ENCODE data around the gene DIABLO. TPM values are rescaled to one million over a fixed set of nuclear protein-coding genes. Genes with fewer than 3 reads are reported as not detected.
A peak's percentile ranks its signal among the peaks of the same experiment; 100 is the strongest.

Gene DIABLO
- total RNA-seq, 4 donors from 2014 or later, result 51.3 to 64.1 (median 56.1) TPM

DNA sequence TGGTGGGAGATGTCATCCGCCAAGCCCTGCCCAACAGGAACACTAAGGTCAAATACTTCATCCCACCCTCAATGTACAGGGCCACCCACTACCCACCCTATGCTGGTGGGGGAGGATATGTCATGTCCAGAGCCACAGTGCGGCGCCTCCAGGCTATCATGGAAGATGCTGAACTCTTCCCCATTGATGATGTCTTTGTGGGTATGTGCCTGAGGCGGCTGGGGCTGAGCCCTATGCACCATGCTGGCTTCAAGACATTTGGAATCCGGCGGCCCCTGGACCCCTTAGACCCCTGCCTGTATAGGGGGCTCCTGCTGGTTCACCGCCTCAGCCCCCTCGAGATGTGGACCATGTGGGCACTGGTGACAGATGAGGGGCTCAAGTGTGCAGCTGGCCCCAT lies 18.9 kb downstream of the DIABLO start:
- no peak for TF ChIP-seq CTCF (IDR thresholded peaks at IDR 0.05)
- TF ChIP-seq POLR2A (IDR thresholded peaks at IDR 0.05), result no peak
- H3K9me3 ChIP-seq, result no peaks in the 10 kb centered on the region
- H3K27ac ChIP-seq, result no peak overlapping the region
- peaks cover 0 to 18% (median 14%) of the 10 kb centered on the region in 4 donors for H3K4me1 ChIP-seq
- peaks cover 0 to 18% of the 10 kb centered on the region in 2 donors for H3K27me3 ChIP-seq
- H3K36me3 ChIP-seq, result peaks cover 0 to 51% (median 0%) of the 10 kb centered on the region in 3 donors
- no peak overlapping the region for H3K4me3 ChIP-seq
- peak in 1 of 3 donors; percentile 36 for DNase-seq

GRCh38 chr12:122206111-122206881 lies 19.6 kb downstream of the DIABLO start:
- peak in 1 of 3 donors; percentile 45 for DNase-seq
- peaks cover 0 to 45% (median 0%) of the 10 kb centered on the region in 3 donors for H3K36me3 ChIP-seq

DNA sequence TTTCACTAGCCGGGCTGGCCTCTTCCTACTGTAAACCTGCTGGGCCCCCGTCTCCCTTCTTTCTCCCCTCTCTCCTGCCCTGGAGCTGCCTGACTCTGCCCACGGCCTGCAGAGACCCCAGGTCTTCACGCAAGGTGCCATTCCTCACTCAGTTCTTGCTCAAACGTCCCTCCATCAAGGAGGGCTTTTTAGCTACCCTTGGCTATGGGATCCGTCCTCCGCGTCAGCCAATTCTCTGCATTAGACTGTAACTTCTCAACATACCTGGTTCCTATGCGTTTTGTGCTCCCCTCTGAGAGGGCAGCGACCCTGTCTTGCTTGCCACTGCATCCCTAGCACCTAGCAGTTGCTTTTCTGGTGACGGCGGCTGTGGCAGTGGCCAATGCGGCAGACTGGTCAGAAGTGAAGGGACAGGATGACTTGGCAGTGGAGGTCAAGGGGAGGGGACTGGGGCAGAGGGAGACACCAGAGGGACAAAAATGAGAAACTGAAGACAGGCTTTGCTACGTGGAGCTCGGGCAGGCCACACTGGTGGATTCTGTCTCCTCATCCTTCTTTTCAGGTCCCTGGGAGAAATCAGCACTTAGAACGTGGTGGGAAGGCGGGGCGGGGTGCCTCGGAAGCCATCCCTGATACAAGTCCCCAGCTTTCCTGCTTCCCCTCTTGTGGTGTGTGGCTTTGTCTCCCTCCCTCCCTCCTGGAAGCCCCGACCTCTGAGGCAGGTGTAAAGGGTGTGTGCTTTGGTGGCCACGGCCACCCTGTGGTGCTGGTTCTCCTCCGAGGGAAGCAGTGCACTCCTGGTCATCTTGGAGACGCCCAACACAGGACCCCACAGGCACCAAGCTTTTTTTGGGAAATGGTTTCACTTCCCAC lies 20.6 kb downstream of the DIABLO start:
- DNase-seq, result peak in 1 of 3 donors; percentile 38
- Histone ChIP-seq H3K4me3 (no peak overlapping the region), H3K27ac (no peak overlapping the region), H3K36me3 (peaks cover 0 to 37% (median 0%) of the 10 kb centered on the region in 3 donors), H3K27me3 (peaks cover 0 to 18% of the 10 kb centered on the region in 2 donors), H3K9me3 (no peaks in the 10 kb centered on the region), H3K4me1 (peaks cover 0 to 23% (median 14%) of the 10 kb centered on the region in 4 donors)
- TF ChIP-seq POLR2A (IDR thresholded peaks at IDR 0.05) (no peak), CTCF (IDR thresholded peaks at IDR 0.05) (no peak)

More at GRCh38 chr12:122206111-122206881, 19.6 kb downstream of the DIABLO start:
- Histone ChIP-seq H3K27ac (no peak overlapping the region), H3K4me3 (no peak overlapping the region), H3K4me1 (peaks cover 0 to 18% (median 14%) of the 10 kb centered on the region in 4 donors), H3K27me3 (peaks cover 0 to 18% of the 10 kb centered on the region in 2 donors), H3K9me3 (no peaks in the 10 kb centered on the region)
- TF ChIP-seq POLR2A (IDR thresholded peaks at IDR 0.05) (no peak), CTCF (IDR thresholded peaks at IDR 0.05) (no peak)

DNA sequence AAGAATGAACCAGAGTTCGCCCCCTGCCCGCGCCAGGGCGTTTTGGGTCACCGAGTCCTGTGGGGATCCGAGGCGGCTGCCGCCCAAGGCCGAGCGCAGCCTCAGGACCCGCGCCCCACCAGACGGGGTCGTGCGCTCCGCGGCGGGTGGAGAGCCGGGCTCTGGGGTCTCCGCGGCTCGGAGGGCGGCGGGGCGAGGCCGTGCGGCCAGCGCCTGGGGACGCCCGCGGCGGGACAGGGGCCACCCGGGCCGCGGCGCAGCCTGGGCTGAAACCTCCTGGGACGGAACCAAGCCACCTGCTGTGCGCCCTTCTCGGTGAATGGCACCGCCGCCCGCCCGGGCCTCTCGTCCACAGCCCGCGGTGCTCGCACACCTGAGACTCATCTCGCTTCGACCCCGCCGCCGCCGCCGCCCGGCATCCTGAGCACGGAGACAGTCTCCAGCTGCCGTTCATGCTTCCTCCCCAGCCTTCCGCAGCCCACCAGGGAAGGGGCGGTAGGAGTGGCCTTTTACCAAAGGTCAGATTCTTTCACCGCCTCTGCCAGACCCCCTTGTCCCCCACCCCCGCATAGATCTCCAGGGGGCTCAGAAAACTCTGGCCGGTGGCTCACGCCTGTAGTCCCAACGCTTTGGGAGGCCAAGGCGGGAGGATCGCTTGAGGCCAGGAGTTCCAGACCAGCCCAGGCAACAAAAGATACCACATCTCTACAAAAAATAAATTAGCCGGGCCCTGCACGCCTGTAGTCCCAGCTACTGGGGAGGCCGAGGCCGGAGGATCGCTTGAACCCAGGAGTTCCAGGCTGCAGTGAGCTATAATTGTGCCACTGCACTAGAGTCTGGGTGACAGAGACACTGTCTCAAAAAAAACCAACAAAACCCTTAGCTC lies 21.4 kb downstream of the DIABLO start:
- Histone ChIP-seq H3K4me3 (peak overlapping the region; percentile 43 to 72 (median 64)), H3K9me3 (no peaks in the 10 kb centered on the region), H3K36me3 (peaks cover 0 to 28% (median 0%) of the 10 kb centered on the region in 3 donors), H3K27me3 (peaks cover 0 to 18% of the 10 kb centered on the region in 2 donors), H3K4me1 (peaks cover 0 to 23% (median 14%) of the 10 kb centered on the region in 4 donors), H3K27ac (peak overlapping the region in 1 of 4 donors; percentile 17)
- peak in 1 of 3 donors; percentile 49 for DNase-seq
- TF ChIP-seq POLR2A (IDR thresholded peaks at IDR 0.05) (no peak), CTCF (IDR thresholded peaks at IDR 0.05) (no peak)

Data from Peyer's patch (tissue), 4 donors.